ENCODE measurements around the gene DCDC2.
"Not testable (repeated sequence)": the region's sequence is repeated elsewhere in the genome, so short reads cannot be mapped to it uniquely, and the experiment has no call there.

Gene DCDC2

GRCh38 chr6:24207413-24207812 lies 150.4 kb downstream of the DCDC2 start:
- DNase-seq: no peak

GRCh38 chr6:24205020-24205492 lies 152.8 kb downstream of the DCDC2 start:
- peak in 2 of 6 experiments; percentile 14 to 25 for DNase-seq

DNA sequence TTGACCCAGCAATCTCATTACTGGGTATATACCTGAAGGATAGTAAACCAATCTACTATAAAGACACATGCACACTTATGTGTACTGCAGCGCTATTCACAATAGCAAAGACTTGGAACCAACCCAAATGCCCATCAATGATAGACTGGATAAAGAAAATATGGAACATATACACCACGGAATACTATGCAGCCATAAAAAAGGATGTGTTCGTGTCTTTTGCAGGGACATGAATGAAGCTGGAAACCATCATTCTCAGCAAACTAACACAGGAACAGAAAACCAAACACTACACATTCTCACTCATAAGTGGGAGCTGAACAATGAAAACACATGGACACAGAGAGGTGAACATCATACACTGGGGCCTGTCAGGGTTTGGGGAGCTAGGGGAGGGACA lies 153.7 kb downstream of the DCDC2 start:
- DNase-seq: not testable (repeated sequence)

GRCh38 chr6:24197892-24198291 lies 160.0 kb downstream of the DCDC2 start:
- no peak for DNase-seq

GRCh38 chr6:24195836-24196597 lies 161.8 kb downstream of the DCDC2 start:
- no peak for DNase-seq

DNA sequence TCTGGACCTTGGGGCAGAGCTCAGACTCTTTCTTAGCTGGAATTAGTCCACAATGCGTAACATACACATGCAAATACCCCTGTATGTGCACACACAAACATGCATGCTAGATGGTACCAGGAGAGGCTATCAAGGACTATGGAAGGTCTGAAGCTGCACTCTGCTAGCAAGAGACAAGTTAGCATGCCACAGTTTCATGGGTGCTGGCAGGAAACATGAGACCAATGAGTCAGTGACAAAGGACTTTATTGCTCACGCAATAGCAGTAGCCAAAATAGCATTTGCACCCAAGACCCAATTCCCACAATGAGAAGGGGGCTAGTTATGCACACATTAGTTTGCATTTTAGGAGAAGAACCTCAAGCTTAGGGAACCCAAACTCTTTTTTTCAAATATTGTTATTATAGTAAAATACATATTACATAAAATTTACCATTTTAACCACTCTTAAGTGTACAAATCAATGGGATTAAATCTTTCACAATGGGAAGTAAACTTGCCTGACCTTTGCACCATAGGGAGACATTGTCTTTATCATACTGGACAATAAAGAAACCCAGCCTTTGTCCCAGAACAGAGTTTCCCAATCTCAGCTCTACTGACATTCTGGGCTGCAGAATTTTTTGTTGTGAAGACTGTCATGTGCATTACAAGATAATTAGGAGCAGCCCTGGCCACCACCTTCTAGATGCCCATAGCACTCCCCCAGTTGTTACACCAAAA lies 162.7 kb downstream of the DCDC2 start:
- DNase-seq: no peak

GRCh38 chr6:24193364-24193763 lies 164.5 kb downstream of the DCDC2 start:
- no peak for DNase-seq

- DNase-seq: no peak
Observed at GRCh38 chr6:24191346-24191745, 166.5 kb downstream of the DCDC2 start.

- no peak for DNase-seq
Observed at GRCh38 chr6:24188578-24189080, 169.2 kb downstream of the DCDC2 start.

DNA sequence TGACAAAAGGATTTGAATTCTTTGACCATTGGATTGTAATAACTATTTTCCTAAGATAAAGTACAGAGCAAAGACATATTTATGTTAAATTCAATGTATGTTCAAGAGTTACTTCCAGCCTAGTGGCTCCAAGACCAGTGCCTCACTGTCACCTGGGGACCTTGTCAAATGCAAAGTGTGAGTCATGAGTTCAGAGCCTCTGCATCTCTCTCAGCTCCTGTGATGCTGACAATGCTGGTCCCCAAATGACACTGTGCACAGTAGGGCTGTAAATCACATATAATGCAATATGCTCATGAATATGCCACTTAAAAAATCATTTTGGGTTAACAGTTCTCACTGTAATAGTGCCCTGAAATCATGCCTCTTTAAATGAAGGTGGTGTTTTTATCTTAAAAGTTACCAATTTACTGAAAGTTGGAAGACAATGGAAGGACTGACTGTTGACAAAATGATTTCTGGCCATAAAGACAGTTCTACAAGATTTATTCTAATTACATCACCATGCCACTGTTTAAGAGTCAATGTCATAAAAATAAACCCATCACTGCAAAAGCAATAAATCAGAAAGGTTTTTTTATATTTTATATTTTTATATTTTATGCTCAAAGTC lies 169.8 kb downstream of the DCDC2 start:
- no peak for DNase-seq

GRCh38 chr6:24186349-24186748 lies 171.5 kb downstream of the DCDC2 start:
- DNase-seq: no peak

- no peak for DNase-seq
Observed at GRCh38 chr6:24183584-24183983, 174.3 kb downstream of the DCDC2 start.

GRCh38 chr6:24157886-24158285 lies 200.0 kb downstream of the DCDC2 start:
- no peak for DNase-seq

GRCh38 chr6:24154121-24154520 lies 203.7 kb downstream of the DCDC2 start:
- no peak for DNase-seq

DNA sequence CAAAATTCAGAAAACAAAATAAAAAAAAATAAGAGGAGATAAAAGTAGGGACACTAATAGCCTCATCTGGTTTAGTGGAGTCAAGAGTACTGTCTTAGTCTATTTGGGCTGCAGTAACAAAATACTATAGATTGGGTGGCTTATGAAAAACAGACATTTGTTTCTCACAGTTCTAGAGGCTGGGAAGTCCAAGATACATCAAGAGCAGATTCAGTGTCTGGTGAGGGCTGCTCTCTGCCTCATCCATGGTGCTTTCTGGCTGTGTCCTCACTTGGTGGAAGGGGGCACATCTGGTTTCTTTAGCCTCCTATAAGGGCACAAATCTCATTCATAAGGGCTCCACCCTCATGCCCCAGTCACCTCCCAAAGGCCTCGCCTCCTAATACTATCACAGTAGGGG lies 205.8 kb downstream of the DCDC2 start:
- no peak for DNase-seq

GRCh38 chr6:24149836-24150235 lies 208.0 kb downstream of the DCDC2 start:
- no peak for DNase-seq

GRCh38 chr6:24149296-24149695 lies 208.6 kb downstream of the DCDC2 start:
- DNase-seq: no peak

DNA sequence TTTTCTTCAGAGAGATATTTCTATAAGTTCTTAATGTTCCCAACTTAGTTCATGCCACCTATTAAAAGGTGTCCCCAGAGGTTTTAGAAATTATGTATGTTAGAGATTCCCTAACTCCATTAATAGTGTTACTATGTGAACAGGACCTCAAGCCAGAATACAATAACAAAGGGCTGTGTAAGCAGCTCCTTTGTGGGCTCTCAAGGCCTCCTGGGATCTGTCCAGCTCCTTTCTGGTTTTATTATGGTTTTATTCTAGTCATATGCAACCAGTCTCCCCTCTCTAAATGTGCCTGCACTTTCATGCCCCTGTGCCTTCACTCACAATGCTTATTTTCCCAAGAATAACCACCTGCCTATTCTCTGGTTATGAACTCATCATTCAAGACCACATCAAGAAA lies 209.2 kb downstream of the DCDC2 start:
- DNase-seq: no peak

DNA sequence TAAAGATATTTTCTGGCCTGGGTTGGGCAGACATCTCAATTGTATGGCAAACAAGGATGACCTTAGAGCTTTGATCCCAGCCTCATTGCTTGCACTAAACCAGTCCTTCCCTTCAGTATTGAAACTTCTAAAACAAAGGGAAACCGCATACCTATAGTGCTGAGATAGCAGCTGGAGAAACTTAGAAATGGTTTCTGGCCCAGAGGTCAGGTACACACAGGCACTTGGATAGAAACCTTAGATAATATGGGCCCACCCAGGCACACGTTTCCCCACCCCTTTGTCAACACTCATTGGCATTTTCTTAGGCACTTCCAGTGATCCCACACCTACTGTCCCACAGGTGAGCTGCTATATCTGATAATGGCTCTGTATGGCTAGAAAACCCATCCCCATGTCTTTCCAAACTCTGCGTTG lies 209.7 kb downstream of the DCDC2 start:
- DNase-seq: no peak

DNA sequence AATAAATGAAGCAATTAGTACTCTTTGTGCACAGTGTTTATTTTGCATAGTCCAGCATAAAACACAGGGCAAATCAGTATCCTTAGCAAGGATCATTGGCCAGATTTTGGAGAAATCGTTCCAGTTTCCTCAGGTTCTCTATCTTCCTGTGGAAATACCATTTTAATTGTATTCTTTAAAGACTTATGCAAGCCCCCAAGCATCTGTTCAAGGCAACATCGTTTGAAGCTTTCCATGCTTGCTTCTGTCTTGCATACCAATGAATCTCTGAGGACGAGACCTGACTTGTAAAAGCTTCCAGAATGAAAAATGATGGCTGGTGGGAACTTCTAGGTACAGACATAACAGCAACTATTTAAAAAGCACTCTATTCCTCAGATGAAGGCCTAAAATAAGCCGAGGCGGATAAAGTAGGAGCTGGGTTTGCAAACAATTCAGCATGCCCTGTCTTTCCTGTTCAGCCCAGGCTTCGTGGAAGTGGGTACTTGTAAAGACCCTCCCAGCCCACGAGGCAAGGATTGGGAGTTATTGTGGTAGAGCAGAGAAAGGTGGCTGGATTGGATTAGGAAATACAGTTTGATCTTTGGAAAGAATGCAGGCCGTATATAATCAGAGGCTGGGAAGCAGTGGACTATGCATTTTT lies 210.2 kb downstream of the DCDC2 start:
- DNase-seq: no peak

- no peak for DNase-seq
Observed at GRCh38 chr6:24146871-24147270, 211.0 kb downstream of the DCDC2 start.

GRCh38 chr6:24145690-24146131 lies 212.1 kb downstream of the DCDC2 start:
- no peak for DNase-seq

- DNase-seq: not testable (repeated sequence)
Observed at GRCh38 chr6:24142733-24143132, 215.1 kb downstream of the DCDC2 start.

Data from stimulated activated naive CD4-positive, alpha-beta T cell (primary cell).